Measurements from ENCODE around the gene OLFML2B. TPM values are rescaled to one million over a fixed set of nuclear protein-coding genes. Genes with fewer than 3 reads are reported as not detected.
"Not testable (repeated sequence)": the region's sequence is repeated elsewhere in the genome, so short reads cannot be mapped to it uniquely, and the experiment has no call there.

Gene OLFML2B
- 10 to 100 TPM in 2 of 3 donors, 1 to 10 TPM in 1; 8.5 to 11.0 (median 10.5) TPM for polyA plus RNA-seq (ENCODE audit: insufficient read length in 3 of 3)
- long read RNA-seq, donor 1: 0 reads
- long read RNA-seq, donor 2, partial matches to known transcripts: 0 of 1 reads
- long read RNA-seq, donor 2, other reads (novel, unspliced or antisense): 0 of 1 reads
- long read RNA-seq, donor 3, partial matches to known transcripts: 0 of 2 reads
- long read RNA-seq, donor 3, other reads (novel, unspliced or antisense): 0 of 2 reads
- long read RNA-seq, donor 4, partial matches to known transcripts: 0 of 1 reads
- long read RNA-seq, donor 4, other reads (novel, unspliced or antisense): 0 of 1 reads
- long read RNA-seq, donor 5: 0 reads
- long read RNA-seq, donor 6: 0 reads
- long read RNA-seq, donor 7: 0 reads
- long read RNA-seq, donor 8, partial matches to known transcripts: 0 of 2 reads
- long read RNA-seq, donor 8, other reads (novel, unspliced or antisense): 0 of 2 reads
- long read RNA-seq, donor 9: 0 reads
- long read RNA-seq, donor 10: 0 reads
- long read RNA-seq, donor 11, partial matches to known transcripts: 0 of 2 reads
- long read RNA-seq, donor 11, other reads (novel, unspliced or antisense): 0 of 2 reads
- long read RNA-seq, donor 12: 0 reads
- long read RNA-seq, donor 13, partial matches to known transcripts: 0 of 1 reads
- long read RNA-seq, donor 13, other reads (novel, unspliced or antisense): 0 of 1 reads
- long read RNA-seq, donor 14, partial matches to known transcripts: 0 of 3 reads
- long read RNA-seq, donor 14, other reads (novel, unspliced or antisense): 0 of 3 reads
- long read RNA-seq, donor 15, partial matches to known transcripts: 0 of 1 reads
- long read RNA-seq, donor 15, other reads (novel, unspliced or antisense): 0 of 1 reads
- long read RNA-seq, donor 16, partial matches to known transcripts: 11 of 12 reads
- long read RNA-seq, donor 16, other reads (novel, unspliced or antisense): 0 of 12 reads

- DNase-seq (ENCODE audit: extremely low read depth in 1 of 11, low read depth in 9 of 11, low spot score in 4 of 11): peak in 2 of 11 donors; percentile 51 to 53
Observed at GRCh38 chr1:162023547-162024501, at the start of gene OLFML2B. TSS of gene OLFML2B (minus strand) at chr1:162023869. CDS start at chr1:162023430, 439 bp downstream.

DNA sequence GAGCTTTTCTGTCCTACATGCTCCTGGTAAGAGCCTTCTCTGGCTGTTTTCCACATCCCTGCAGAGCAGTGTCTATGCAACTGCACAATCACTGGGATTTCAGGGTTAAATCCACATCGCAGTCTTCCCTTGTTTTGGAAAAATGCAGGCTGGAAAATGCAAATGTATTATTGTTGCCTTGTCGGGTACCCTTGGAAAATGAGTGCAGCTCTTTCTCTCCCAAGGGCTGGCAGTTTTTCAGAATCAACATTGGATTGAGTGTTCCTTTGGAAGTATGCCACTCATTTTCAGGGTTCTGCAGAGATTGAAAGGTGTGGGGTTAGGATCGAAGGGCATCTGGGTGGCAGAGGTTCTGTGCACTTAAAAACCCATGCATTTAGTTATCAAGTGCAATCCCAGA lies 49.1 kb upstream of the OLFML2B start:
- DNase-seq (ENCODE audit: extremely low read depth in 1 of 11, low read depth in 9 of 11, low spot score in 4 of 11): no peak

DNA sequence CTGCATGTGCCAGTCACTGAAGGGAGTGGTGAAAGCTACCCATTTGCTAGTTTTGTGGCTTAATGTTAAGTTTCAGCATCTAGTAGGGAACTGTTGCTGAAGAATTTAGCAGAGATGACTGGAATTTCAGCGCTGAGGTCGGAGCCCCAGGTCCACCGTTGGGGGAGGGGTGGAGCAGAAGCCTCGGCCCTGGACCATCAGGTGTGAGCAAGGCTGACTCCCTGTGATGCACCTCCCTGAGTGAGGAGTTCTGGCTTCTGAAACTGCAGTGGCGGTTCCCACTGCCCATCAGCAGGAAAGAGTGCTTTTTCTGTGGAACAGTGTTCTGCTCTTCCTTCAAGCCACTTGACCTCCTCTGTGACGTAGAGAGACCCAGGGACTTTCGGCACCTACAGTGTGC lies 47.2 kb upstream of the OLFML2B start:
- no peak for DNase-seq (ENCODE audit: extremely low read depth in 1 of 11, low read depth in 9 of 11, low spot score in 4 of 11)

DNA sequence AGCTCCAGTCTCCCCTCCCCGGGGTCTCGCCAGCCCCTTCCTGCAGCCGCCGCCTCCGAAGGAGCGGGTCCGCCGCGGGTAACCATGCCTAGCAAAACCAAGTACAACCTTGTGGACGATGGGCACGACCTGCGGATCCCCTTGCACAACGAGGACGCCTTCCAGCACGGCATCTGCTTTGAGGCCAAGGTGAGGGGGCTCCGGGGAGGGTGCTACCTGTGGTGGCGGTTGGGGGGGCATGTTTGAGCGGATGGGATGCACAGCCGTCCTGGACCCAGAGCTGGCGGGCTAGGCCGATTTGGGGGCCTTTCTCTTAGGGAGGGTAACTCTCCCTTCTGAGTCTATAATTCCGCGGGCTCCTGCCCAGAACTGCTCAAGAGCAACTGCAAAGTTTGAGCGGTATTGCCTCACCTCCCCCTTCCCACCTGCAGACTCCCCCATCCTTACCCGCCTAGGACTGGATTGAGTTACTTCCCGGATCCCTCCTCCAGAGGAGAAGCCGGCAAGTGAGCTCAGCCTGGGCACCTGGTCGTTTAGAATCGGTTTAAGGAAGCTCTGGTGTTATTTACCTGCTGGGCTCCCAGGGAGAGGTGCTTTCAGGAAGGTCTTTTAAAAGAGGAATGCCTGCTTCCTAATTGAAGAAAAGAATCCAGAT lies 46.6 kb upstream of the OLFML2B start:
- peak in 4 of 11 donors; percentile 27 to 52 (median 38) for DNase-seq (ENCODE audit: extremely low read depth in 1 of 11, low read depth in 9 of 11, low spot score in 4 of 11)

- peak in 7 of 11 donors; percentile 64 to 75 (median 73) for DNase-seq (ENCODE audit: extremely low read depth in 1 of 11, low read depth in 9 of 11, low spot score in 4 of 11)
Observed at GRCh38 chr1:162069334-162070093, 45.8 kb upstream of the OLFML2B start, which contains the start of gene NOS1AP. TSS of gene NOS1AP (plus strand) at chr1:162069691. CDS start at chr1:162070178, 487 bp downstream.

DNA sequence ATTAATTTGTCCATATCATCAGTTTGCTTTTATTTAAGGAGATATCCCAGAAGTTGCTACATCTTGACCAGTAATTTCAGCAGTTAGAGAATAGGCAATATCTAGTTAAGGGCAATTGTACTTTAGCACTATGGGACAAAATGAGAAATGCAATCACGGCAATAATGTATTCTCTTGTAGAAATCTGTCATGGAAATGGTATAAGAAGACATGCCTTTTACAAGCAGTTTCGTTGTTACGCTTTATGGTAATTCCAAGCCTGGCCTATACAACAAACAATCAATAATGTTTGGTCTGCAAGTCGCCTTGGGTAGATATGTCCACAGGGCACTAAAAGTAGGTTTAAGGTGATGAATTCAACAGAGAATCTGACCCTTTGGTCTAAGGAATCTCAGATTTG lies 44.6 kb upstream of the OLFML2B start:
- DNase-seq (ENCODE audit: extremely low read depth in 1 of 11, low read depth in 9 of 11, low spot score in 4 of 11): no peak

DNA sequence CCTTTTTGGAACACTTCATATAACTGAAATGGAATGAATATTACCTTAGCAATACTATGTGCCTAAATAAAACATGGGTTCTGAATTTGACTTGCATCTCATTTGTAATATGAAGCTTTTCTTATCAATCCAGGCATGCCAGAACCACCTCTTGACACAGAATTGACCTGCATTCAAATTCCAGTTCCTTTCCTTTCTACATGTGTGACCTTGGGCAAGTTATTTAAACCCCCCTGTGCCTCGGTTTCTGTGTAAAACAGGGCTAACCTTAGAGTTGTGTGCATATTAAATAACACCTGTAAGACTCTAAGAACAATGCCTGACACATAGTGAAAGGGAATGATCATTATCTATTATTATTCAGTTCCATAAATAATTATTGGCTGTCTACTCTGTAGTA lies 43.8 kb upstream of the OLFML2B start:
- no peak for DNase-seq (ENCODE audit: extremely low read depth in 1 of 11, low read depth in 9 of 11, low spot score in 4 of 11)

- DNase-seq (ENCODE audit: extremely low read depth in 1 of 11, low read depth in 9 of 11, low spot score in 4 of 11): not testable (repeated sequence)
Observed at GRCh38 chr1:162066836-162067235, 43.2 kb upstream of the OLFML2B start.

- no peak for DNase-seq (ENCODE audit: extremely low read depth in 1 of 11, low read depth in 9 of 11, low spot score in 4 of 11)
Observed at GRCh38 chr1:162065016-162065415, 41.3 kb upstream of the OLFML2B start.

GRCh38 chr1:162062542-162063015 lies 38.9 kb upstream of the OLFML2B start:
- DNase-seq (ENCODE audit: extremely low read depth in 1 of 11, low read depth in 9 of 11, low spot score in 4 of 11): peak in 4 of 11 donors; percentile 14 to 50 (median 32)

- no peak for DNase-seq (ENCODE audit: extremely low read depth in 1 of 11, low read depth in 9 of 11, low spot score in 4 of 11)
Observed at GRCh38 chr1:162060314-162060713, 36.6 kb upstream of the OLFML2B start.

DNA sequence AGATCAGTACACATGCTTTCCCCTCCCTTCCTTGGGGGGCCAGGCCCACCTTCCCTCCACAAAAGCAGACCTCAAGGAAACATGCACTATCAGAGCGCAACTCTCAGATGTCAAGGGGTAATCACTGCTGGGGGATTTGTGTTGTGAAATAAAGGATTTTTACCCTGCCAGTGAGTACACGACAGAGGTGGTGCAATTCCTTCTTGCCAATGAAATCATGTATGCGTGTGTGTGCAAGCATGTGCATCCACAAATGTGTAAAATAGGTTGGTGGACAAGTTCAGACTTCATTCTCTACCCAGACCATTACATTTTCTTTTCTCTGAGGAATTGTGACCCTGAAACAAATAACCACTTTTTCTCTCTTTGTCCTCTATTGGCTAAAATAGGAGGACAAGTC lies 36.1 kb upstream of the OLFML2B start:
- no peak for DNase-seq (ENCODE audit: extremely low read depth in 1 of 11, low read depth in 9 of 11, low spot score in 4 of 11)

DNA sequence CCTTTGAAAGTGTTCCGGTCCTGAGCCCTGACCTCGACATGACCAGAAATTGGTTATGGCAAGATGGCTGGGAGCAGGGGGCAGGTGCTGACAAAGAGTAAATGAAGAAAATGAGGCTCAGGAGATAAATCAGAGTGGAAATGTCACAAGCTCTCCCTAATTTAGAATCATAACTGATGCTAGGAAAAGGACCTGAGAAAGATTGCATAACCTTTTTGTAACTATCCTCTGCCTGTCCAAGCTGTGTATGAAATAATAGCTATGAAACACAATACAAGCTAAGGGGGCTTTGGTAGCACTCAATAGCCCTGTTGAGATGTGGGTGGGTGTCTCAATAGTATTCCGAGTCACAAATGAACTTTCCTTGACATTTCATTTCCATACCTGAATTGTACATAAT lies 32.9 kb upstream of the OLFML2B start:
- no peak for DNase-seq (ENCODE audit: extremely low read depth in 1 of 11, low read depth in 9 of 11, low spot score in 4 of 11)

DNA sequence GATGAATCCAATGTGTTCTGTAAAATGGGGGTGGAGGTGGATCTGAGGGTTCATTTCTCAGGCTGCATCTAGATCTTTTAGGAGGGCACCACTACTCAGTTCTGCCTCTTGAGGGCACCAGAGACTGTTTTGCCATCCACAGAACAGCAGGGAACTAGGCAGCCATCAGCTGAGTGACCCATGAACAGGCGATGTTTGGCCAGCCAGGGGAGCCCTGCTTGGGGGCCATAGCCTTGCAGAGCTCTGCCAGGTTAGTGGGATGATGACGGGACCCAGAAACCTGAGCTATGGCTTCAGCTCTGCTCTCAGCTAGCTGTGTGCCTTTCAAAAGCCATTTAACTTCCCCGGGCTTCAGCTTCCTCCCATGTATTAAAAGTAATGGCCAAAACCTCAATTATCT lies 32.4 kb upstream of the OLFML2B start:
- peak in 8 of 11 donors; percentile 38 to 68 (median 60) for DNase-seq (ENCODE audit: extremely low read depth in 1 of 11, low read depth in 9 of 11, low spot score in 4 of 11)

GRCh38 chr1:162055062-162055461 lies 31.4 kb upstream of the OLFML2B start:
- DNase-seq (ENCODE audit: extremely low read depth in 1 of 11, low read depth in 9 of 11, low spot score in 4 of 11): no peak

DNA sequence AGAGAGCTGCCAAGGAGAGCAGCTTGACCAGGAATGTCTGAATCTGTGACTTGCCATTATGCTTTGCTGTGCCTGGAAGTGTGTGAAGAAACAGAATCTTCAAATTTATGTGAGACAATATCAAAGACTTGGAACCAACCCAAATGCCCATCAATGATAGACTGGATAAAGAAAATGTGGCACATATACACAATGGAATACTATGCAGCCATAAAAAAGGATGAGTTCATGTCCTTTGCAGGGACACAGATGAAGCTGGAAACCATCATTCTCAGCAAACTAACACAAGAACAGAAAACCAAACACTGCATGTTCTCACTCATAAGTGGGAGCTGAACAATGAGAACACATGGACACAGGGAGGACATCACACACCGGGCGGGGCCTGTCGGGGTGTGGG lies 30.3 kb upstream of the OLFML2B start:
- not testable (repeated sequence) for DNase-seq (ENCODE audit: extremely low read depth in 1 of 11, low read depth in 9 of 11, low spot score in 4 of 11)

DNA sequence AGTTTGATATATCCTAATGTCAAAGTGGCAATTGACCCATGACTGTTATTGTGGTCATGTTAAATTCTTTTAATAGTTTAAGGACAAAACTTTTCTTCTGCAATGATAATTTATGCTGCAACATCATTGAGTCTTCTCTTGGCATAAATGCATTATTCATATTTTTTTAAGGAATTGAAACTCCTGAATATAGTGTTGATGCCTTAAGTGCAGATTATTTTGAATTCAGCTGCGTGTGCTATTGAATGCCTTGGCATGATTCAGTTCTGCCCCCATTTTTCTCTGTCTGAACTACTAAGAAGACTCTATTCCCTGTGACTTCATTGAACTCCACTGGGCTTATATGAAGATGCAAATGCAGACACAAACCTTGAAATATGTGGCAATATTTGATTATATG lies 23.3 kb upstream of the OLFML2B start:
- no peak for DNase-seq (ENCODE audit: extremely low read depth in 1 of 11, low read depth in 9 of 11, low spot score in 4 of 11)
